GM12873 (cell line): ENCODE data around the gene KRT33B.

Experiments
- TF ChIP-seq, protein P1 (sequence below): IDR thresholded peaks from 2 replicates; pipeline ENCODE4 v1.5.1; 2012; ENCODE audit warnings: low read depth, mild to moderate bottlenecking, moderate library complexity, low read length, control low read depth; ENCODE audit not compliant: insufficient read depth; ENCODE audit errors: missing control alignments

The KRT33B gene

DNA sequence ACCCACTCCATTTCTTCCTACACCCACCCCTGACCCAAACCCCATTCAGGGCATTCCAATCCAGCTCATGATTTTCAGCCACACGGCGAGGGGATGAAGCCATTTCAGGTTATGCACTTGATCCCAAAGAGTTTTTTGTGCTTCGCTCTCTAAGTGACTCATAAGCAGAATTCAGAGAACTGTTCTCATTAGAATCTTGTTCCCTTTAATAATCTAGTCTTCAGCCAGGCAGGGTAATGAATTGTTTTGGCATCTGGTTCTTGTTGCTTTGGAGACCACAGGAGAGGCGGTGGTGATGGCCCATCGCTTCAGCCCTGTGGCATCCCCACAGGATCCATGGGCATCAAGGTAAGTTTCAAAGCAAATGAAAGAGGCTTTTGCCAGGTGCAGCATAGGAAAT is 32.5 kb upstream of the KRT33B start:
- TF ChIP-seq, protein P1, sequence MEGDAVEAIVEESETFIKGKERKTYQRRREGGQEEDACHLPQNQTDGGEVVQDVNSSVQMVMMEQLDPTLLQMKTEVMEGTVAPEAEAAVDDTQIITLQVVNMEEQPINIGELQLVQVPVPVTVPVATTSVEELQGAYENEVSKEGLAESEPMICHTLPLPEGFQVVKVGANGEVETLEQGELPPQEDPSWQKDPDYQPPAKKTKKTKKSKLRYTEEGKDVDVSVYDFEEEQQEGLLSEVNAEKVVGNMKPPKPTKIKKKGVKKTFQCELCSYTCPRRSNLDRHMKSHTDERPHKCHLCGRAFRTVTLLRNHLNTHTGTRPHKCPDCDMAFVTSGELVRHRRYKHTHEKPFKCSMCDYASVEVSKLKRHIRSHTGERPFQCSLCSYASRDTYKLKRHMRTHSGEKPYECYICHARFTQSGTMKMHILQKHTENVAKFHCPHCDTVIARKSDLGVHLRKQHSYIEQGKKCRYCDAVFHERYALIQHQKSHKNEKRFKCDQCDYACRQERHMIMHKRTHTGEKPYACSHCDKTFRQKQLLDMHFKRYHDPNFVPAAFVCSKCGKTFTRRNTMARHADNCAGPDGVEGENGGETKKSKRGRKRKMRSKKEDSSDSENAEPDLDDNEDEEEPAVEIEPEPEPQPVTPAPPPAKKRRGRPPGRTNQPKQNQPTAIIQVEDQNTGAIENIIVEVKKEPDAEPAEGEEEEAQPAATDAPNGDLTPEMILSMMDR = no peak

DNA sequence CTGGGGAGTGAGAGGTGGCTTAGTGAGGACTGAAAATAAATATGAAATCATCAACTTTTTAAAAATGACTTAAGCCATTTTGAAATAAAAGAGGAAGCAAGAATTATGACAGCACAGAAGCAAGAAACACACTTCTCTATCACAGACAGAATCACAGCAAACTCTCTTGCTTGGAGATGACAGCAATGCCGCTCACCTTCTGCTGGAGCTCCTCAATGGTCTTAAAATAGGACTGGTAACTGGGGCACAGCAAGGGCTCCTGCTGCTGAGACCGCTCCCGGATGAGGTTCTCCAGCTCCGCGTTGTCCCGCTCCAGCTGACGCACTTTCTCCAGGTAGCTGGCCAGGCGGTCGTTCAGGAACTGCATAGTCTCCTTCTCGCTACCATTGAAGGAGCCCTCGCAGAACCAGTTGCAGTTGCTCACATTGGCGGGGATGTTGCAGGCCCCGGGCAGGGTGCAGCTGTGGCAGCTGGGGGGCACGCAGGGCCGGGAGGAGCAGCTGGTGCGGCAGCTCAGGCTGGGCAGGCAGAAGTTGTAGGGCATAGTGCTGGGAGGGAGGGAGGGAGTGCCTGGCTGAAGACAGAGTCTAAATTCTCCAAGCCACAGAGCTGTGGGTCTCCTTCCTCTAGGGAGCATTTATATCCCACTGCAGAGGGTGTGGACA is 27.5 kb upstream of the KRT33B start, which contains the start of gene KRT31:
Gene KRT31 (minus strand): TSS at position 613 of the 665 bp plus-strand sequence. CDS start 69 bp downstream, at position 544.
- TF ChIP-seq, protein P1 = no peak

DNA sequence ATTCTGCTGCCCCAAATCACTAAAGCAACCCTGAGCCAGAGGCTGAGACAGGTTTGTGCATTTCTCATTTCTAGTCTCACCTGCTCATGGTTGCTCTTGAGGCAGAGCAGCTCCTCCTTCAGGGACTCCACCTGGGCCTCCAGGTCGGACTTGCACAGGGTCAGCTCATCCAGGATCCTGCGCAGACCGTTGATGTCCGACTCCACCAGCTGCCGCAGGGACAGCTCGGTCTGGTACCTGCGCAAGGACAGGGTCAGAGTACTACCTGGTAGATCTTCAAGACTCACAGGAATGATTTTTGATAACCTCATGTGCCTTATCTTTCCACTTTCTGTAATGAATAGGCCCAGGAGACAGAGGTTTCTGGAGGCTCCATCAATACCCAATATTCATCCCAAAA is 26.7 kb upstream of the KRT33B start:
- TF ChIP-seq, protein P1 = no peak

DNA sequence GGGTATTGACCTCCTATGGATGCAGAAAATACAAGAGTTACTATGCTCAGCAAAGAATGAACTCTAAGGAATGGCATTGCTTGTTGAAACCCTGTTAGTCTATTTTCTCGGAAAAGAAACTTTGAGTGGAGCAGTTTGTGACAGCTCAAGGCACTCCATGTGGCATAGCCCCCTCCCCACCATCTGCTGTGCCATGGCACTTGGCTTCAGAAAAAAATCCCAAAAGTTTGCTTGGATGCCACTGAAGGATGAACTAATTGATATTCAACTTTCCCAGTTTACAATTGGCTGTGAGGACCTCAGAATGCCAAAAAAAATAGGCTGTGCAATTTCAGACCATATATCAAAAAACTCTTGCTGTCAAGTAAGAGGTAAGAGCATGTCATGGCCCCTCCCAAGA is 26.0 kb upstream of the KRT33B start:
- TF ChIP-seq, protein P1 = no peak

DNA sequence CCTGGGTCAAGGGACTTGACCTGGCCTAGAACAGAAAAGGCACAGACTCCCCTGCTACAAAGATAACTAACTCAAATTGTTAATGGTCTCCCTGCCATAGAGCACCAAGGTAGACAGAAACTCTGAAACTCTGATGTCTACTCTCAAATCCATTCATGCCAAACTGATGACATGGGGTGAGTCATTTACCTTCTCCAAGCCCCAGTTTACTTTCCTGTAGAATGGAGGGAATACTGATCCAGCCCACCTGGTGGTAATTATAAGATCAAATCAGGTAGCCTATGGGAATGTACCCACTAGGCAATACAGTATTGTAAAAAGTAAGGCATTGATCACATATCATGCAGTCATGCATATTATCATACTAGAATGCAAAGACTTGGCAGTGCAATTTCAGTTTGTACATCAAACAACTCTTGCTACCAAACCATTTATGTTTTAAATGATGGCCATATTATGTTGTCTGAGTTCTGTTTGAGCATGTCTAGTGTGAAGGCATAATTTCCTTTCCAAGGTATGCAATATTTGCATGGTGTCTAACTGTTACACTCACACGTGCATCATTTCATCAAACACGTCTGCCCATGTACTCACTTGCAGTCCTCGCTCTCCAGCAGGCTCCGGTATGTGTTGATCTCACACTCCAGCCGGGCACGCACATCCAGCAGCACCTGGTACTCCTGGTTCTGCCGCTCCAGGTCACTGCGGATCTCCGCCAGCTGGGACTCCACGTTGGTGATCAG is 24.8 kb upstream of the KRT33B start:
- TF ChIP-seq, protein P1 = no peak

DNA sequence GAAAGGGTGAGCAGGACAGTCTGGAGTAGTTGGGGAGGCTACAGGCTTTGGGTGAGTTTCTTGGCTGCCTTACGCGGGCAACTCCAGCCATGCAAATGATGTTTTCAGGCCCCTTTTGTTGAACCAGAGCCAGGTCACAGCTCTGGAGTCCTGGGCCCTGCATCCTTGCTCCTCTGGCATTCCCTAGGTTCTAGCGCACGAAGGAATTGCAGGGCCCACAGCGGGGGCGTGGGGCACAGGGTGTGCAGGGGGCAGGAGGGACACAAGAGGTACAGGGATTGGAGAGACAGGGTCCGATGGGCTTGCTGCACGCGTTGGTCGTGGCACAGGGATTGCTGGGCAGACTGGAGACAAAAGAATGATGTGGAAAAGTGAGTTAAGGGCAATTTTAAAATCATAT is 24.2 kb upstream of the KRT33B start:
- TF ChIP-seq, protein P1 = no peak

DNA sequence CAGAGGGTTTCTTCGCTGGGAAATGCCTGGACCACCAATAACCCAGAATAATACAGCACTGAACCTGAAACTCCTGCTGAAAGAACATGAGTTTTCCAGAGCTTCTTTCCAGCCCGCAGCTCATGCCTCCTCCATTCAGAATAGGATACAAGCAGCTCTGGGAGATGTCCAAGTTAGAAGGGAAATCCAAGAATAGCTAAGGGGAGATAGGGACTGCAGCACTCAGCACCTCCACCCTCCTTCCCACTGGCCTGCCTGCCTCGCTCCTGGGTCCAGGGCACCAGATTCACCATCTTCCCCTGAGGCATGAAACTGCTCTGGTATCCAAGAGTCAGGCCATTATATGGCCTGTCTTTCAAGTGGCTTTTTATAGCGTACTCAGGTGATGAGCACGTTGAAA is 23.7 kb upstream of the KRT33B start:
- TF ChIP-seq, protein P1 = no peak
